K562 (cell line): ENCODE data around the gene FGFR4. TPM values are rescaled to one million over a fixed set of nuclear protein-coding genes. Genes with fewer than 3 reads are reported as not detected.

Experiments
- ATAC-seq: fragments of 200-7000 bp; cut with Tn5 transposase; 3 replicates; pipeline ENCODE4 v1.9.1; 2020; ENCODE audit warnings: moderate library complexity
- BruUV-seq: library from RNA; stranded (reverse); fragments of 400-500 nt; replicated peaks from 2 replicates; lab custom pipeline; 2021; lab: Mats Ljungman, UMichigan
- CTCF ChIA-PET: fragments of 300-600 bp; formaldehyde crosslinking; extraction: SDS; loops from one replicate; lab custom pipeline; 2021; ENCODE audit warnings: low intra/inter-chr PET ratio; lab: Yijun Ruan, JAX
- POLR2A ChIA-PET: fragments of 300-600, 350-650 bp; sonication (Branson Sonifier 250); formaldehyde crosslinking; extraction: SDS; loops from one replicate; lab custom pipeline; 2021; ENCODE audit warnings: antibody characterized with exemption, inconsistent platforms; lab: Yijun Ruan, JAX
- DNase-seq, 4 experiments: peaks; one replicate each; pipeline versions ENCODE4 v3.0.0 to v3.0.0-alpha.2; 2011 to 2018; ENCODE audit warnings: low spot score in 3 of 4, mixed read lengths in 3 of 4; ENCODE audit errors: extremely low read depth in 1 of 4
- FAIRE-seq: peaks from 2 replicates; lab custom pipeline; 2011; peaks lifted over from hg19 to GRCh38; lab: Jason Lieb, UNC
- H2AFZ ChIP-seq: 2 replicates; pipeline ENCODE4 v1.6.0; 2011; ENCODE audit warnings: low read depth, low read length, control low read depth, inconsistent platforms
- H3K27ac ChIP-seq: fragments of 200-600 bp; 3 replicates; pipeline ENCODE4 v1.8.0; 2011; ENCODE audit warnings: low read depth, mild to moderate bottlenecking, control low read depth, inconsistent platforms, low read length, moderate library complexity, mixed read lengths; ENCODE audit errors: extremely low read depth
- H3K27me3 ChIP-seq, 2 experiments: fragments of 300-600 bp in 1 of 2; 2 replicates in 1 of 2; 3 replicates in 1 of 2; pipeline versions ENCODE4 v1.6.0 to v1.8.0; 2011; ENCODE audit warnings: inconsistent platforms in 2 of 2, low read length in 2 of 2, mild to moderate bottlenecking in 1 of 2, mixed read lengths in 1 of 2, moderate library complexity in 1 of 2; ENCODE audit not compliant: control insufficient read depth in 2 of 2, insufficient read depth in 2 of 2
- H3K36me3 ChIP-seq: fragments of 300-600 bp; 3 replicates; pipeline ENCODE4 v1.8.0; 2011; ENCODE audit warnings: mild to moderate bottlenecking, low read length, inconsistent platforms; ENCODE audit not compliant: control insufficient read depth, insufficient read depth
- H3K4me1 ChIP-seq, 2 experiments: fragments of 200-600 bp in 1 of 2; replicated peaks in 1 of 2; 2 replicates in 1 of 2; 3 replicates in 1 of 2; pipeline versions ENCODE4 v1.5.1 to v1.8.0; 2011; ENCODE audit warnings: inconsistent platforms in 2 of 2, low read length in 2 of 2, mild to moderate bottlenecking in 1 of 2, mixed read lengths in 1 of 2, moderate library complexity in 1 of 2; ENCODE audit not compliant: control insufficient read depth in 2 of 2, insufficient read depth in 2 of 2
- H3K4me2 ChIP-seq: 2 replicates; pipeline ENCODE4 v1.6.1; 2011; ENCODE audit warnings: low read length, control low read depth, inconsistent platforms, mixed read lengths; ENCODE audit not compliant: insufficient read depth
- H3K4me3 ChIP-seq: fragments of 200-600 bp; sonication (generic), shearing (Covaris generic); 2 replicates; pipeline ENCODE4 v1.5.1; 2016; ENCODE audit warnings: control low read depth, inconsistent platforms
- H3K79me2 ChIP-seq: fragments of 200-600 bp; 3 replicates; pipeline ENCODE4 v1.8.0; 2011; ENCODE audit warnings: low read length, inconsistent platforms; ENCODE audit not compliant: control insufficient read depth, insufficient read depth
- H3K9ac ChIP-seq, 2 experiments: 2 replicates each; pipeline versions ENCODE4 v1.6.0 to v1.6.1; 2011; ENCODE audit warnings: low read depth in 2 of 2, low read length in 2 of 2, control low read depth in 1 of 2, inconsistent platforms in 1 of 2, mild to moderate bottlenecking in 1 of 2, mixed read lengths in 1 of 2; ENCODE audit not compliant: insufficient read depth in 1 of 2
- H3K9me1 ChIP-seq: one replicate; pipeline ENCODE4 v1.6.0; 2011; ENCODE audit warnings: inconsistent platforms, mild to moderate bottlenecking, low read length, moderate library complexity; ENCODE audit not compliant: control insufficient read depth, insufficient read depth
- H3K9me3 ChIP-seq: replicated peaks from 2 replicates; pipeline ENCODE4 v1.5.1; 2011; ENCODE audit warnings: low read depth, low read length, inconsistent platforms; ENCODE audit not compliant: control insufficient read depth, insufficient read depth
- H4K20me1 ChIP-seq: replicated peaks from 2 replicates; pipeline ENCODE4 v1.6.1; 2011; ENCODE audit warnings: low read length, inconsistent platforms, mixed read lengths; ENCODE audit not compliant: control insufficient read depth, insufficient read depth
- BHLHE40 ChIP-seq: IDR thresholded peaks from 2 replicates; pipeline ENCODE4 v1.6.1; 2011; ENCODE audit warnings: low read length, improper control_type of control experiment
- ESRRA ChIP-seq: fragments of 450-650 bp; IDR thresholded peaks from 2 replicates; pipeline ENCODE4 v1.6.1; 2014; ENCODE audit warnings: low read depth, mild to moderate bottlenecking, moderate library complexity, borderline replicate concordance
- POLR2G ChIP-seq: fragments of 200-400 bp; formaldehyde crosslinking; IDR thresholded peaks from 2 replicates; pipeline ENCODE4 v1.6.1; 2017; ENCODE audit warnings: low read depth, mild to moderate bottlenecking, antibody characterized with exemption, low read length, moderate library complexity
- ZKSCAN1 ChIP-seq: fragments of 150-350 bp; IDR thresholded peaks from 2 replicates; pipeline ENCODE4 v1.6.1; 2016; ENCODE audit warnings: low read depth, low read length
- WGBS: fragments of 100-300 bp; shearing (Covaris generic); methylation state at CpG from one replicate; pipeline ENCODE4 v1.1.6; 2016; ENCODE audit warnings: low coverage, mixed read lengths; ENCODE audit not compliant: insufficient coverage; ENCODE audit errors: missing lambda C conversion rate; 5-methylcytosine and 5-hydroxymethylcytosine counted together
- in situ Hi-C: fragments of 300-500 bp; cut with MboI; formaldehyde crosslinking; loops from 4 replicates; pipeline ENCODE4 v1.15.0; 2018; ENCODE audit warnings: inconsistent platforms, mixed read lengths
- intact Hi-C: fragments of 100-400 bp; cut with micrococcal nuclease; formaldehyde crosslinking; loops from 2 replicates; pipeline ENCODE4 v1.14.2; 2022
- polyA plus RNA-seq, 8 experiments: library from polyadenylated mRNA; depleted of rRNA in 4 of 8; stranded (reverse) in 5 of 8; unstranded in 3 of 8; fragments of >200 nt; fragmentation: Nextera tagmentation in 2 of 8; fragmentation: Illumina TruSeq in 1 of 8; extraction: Ambion mirVana in 2 of 8; extraction: Trizol in 1 of 8; gene quantifications; 2 replicates each; pipeline versions ENCODE4 v1.2.1 to v1.2.3, GENCODE V29; 2011 to 2014; ENCODE audit warnings: inconsistent platforms in 1 of 8, missing spikeins in 1 of 8
- total RNA-seq, 7 experiments: library from RNA; depleted of rRNA in 6 of 7; stranded (reverse); fragments of >200 nt in 6 of 7; fragmentation: Illumina TruSeq in 2 of 7; extraction: Trizol in 2 of 7; gene quantifications; 2 replicates each; pipeline versions ENCODE4 v1.2.1 to v1.2.3, GENCODE V29; 2011 to 2021; ENCODE audit warnings: low replicate concordance in 1 of 7
- TF ChIP-seq, protein P1 (sequence below): IDR thresholded peaks from 2 replicates; pipeline ENCODE4 v1.6.1; 2016; ENCODE audit warnings: missing genetic modification characterization, missing compliant biosample characterization
- TF ChIP-seq, protein P2 (sequence below): sonication (generic); formaldehyde crosslinking; IDR thresholded peaks from 2 replicates; pipeline ENCODE4 v1.9.0; 2022; ENCODE audit warnings: mild to moderate bottlenecking, missing genetic modification reagents
- TF ChIP-seq, protein P3 (sequence below), 2 experiments: IDR thresholded peaks; 2 replicates each; pipeline ENCODE4 v1.6.1; 2011; ENCODE audit warnings: borderline replicate concordance in 1 of 2, control low read depth in 1 of 2, low read depth in 1 of 2, low read length in 1 of 2, mild to moderate bottlenecking in 1 of 2, mixed read lengths in 1 of 2, moderate library complexity in 1 of 2; ENCODE audit not compliant: insufficient read depth in 1 of 2, insufficient read length in 1 of 2, poor library complexity in 1 of 2, severe bottlenecking in 1 of 2; ENCODE audit errors: extremely low read depth in 1 of 2

Gene FGFR4
- total and polyA plus RNA-seq, 9 of the 15 experiments (the other 6 are each of a cell fraction or from before 2014, with no cell fraction given), result 0.76 to 35.4 (median 7.5) TPM

DNA sequence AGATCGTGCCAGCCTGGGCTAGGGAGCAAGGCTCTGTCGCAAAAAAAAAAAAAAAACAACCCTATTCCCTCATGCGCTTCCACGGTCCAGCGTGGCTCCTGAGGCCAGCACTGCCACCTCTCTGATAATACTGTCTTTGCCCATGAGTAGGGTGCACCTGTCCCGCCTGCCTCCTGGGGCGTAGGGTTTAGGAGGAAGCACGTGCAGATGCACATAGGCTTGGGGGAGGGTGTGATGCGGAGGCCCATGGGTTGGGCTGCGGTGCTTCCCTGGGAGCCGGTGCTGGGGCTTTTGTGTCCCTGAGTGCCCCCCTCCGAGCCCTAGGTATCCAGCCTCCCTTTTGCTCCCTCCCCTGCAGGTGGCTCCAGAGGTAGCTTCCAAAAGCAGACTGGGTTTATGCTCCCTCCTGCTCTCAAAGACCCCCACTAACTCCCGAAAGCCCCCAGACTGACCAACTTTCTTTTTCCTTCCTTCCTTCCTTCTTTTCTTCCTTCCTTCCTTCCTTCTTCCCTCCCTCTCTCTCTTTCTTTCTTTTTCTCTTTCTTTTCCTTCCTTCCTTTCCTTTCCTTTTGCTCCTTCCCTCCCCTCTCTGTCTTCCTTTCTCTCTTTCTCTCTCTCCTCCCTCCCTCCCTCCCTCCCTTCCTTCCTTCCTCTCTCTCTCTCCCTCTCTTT lies 12.8 kb downstream of the FGFR4 start:
- H3K9me1 ChIP-seq, result no peaks in the 10 kb centered on the region
- in situ Hi-C loops (loop anchor here (25.0 kb wide), 1 partner anchor 1362 kb away; no protein-coding TSS in a partner anchor), intact Hi-C loops (loop anchor here (5.0 kb wide), 1 partner anchor 282 kb away; no protein-coding TSS in a partner anchor)
- no peak overlapping the region for H3K4me3 ChIP-seq
- no TSS peak for BruUV-seq
- H3K9me3 ChIP-seq, result no peaks in the 10 kb centered on the region
- POLR2A ChIA-PET, result no interaction called here
- no peak for FAIRE-seq
- ATAC-seq, result peak; percentile 34
- H3K9ac ChIP-seq, result no peak overlapping the region
- no peak overlapping the region for H3K4me2 ChIP-seq
- 30% methylated on average over 11 of the region's 13 CpGs for WGBS
- H2AFZ ChIP-seq, result no peak overlapping the region
- CTCF ChIA-PET, result no interaction called here
- peaks cover 0 to 38% of the 10 kb centered on the region in 2 experiments; a peak in 2 of 5 replicates for H3K4me1 ChIP-seq
- H4K20me1 ChIP-seq, result no peaks in the 10 kb centered on the region
- TF ChIP-seq, protein P1, sequence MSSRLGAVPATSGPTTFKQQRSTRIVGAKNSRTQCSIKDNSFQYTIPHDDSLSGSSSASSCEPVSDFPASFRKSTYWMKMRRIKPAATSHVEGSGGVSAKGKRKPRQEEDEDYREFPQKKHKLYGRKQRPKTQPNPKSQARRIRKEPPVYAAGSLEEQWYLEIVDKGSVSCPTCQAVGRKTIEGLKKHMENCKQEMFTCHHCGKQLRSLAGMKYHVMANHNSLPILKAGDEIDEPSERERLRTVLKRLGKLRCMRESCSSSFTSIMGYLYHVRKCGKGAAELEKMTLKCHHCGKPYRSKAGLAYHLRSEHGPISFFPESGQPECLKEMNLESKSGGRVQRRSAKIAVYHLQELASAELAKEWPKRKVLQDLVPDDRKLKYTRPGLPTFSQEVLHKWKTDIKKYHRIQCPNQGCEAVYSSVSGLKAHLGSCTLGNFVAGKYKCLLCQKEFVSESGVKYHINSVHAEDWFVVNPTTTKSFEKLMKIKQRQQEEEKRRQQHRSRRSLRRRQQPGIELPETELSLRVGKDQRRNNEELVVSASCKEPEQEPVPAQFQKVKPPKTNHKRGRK (tag), result peak; percentile 86
- TF ChIP-seq ZKSCAN1 (no peak), BHLHE40 (peak; percentile 60), ESRRA (no peak), POLR2G (0 out of 2 replicates have a peak, but pooled peaks have one; percentile 41)
- TF ChIP-seq, protein P2, sequence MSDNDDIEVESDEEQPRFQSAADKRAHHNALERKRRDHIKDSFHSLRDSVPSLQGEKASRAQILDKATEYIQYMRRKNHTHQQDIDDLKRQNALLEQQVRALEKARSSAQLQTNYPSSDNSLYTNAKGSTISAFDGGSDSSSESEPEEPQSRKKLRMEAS (CRISPR knock-in tag), result peak; percentile 43
- TF ChIP-seq, protein P3, sequence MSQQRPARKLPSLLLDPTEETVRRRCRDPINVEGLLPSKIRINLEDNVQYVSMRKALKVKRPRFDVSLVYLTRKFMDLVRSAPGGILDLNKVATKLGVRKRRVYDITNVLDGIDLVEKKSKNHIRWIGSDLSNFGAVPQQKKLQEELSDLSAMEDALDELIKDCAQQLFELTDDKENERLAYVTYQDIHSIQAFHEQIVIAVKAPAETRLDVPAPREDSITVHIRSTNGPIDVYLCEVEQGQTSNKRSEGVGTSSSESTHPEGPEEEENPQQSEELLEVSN (IDR thresholded peaks at IDR 0.05; ENCODE audit: borderline replicate concordance in 1 of 2, extremely low read depth in 1 of 2, insufficient read depth in 1 of 2, insufficient read length in 1 of 2, low read depth in 1 of 2, low read length in 1 of 2, poor library complexity in 1 of 2, severe bottlenecking in 1 of 2), result peak in 1 of 2 experiments; percentile 33
- DNase-seq, result peak in 2 of 4 experiments; percentile 34 to 45
- no peak overlapping the region for H3K27ac ChIP-seq
- no peaks in the 10 kb centered on the region for H3K79me2 ChIP-seq
- peaks cover 8 to 15% of the 10 kb centered on the region in 2 experiments; a peak in 4 of 5 replicates for H3K27me3 ChIP-seq
- no peaks in the 10 kb centered on the region for H3K36me3 ChIP-seq
